Measurements from ENCODE around the gene ASCC2.
"Not testable (repeated sequence)": the region's sequence is repeated elsewhere in the genome, so short reads cannot be mapped to it uniquely, and the experiment has no call there.

ASCC2 gene

GRCh38 chr22:29762263-29762662 lies 75.8 kb downstream of the ASCC2 start:
- DNase-seq (ENCODE audit: low read depth, low spot score) = no peak
- no peak overlapping the region for H3K27ac ChIP-seq

- no peak overlapping the region for H3K27ac ChIP-seq
- no peak for DNase-seq (ENCODE audit: low read depth, low spot score)
Measured at GRCh38 chr22:29758959-29759358, 79.1 kb downstream of the ASCC2 start.

GRCh38 chr22:29758068-29758622 lies 79.9 kb downstream of the ASCC2 start:
- no peak overlapping the region for H3K27ac ChIP-seq
- DNase-seq (ENCODE audit: low read depth, low spot score) = no peak

DNA sequence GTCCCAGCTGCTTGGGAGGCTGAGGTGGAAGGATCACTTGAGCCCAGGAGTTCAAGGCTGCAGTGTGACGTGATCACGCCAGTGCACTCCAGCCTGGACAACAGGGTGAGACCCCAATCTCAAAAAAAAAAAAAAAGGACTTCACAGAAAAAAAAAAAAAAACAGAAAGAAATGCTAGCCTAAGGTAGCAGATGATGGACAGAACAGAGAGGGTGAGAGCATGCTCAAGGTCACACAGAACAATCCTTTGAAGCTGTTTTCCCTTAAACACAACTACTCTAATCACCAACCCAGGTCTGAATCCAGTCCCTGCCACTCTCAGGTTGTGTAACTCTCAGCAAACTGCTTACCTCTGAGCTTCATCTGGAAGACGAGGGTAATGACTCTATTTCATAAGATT lies 81.0 kb downstream of the ASCC2 start:
- DNase-seq (ENCODE audit: low read depth, low spot score) = no peak
- H3K27ac ChIP-seq = no peak overlapping the region

GRCh38 chr22:29756341-29756740 lies 81.7 kb downstream of the ASCC2 start:
- DNase-seq (ENCODE audit: low read depth, low spot score) = no peak
- H3K27ac ChIP-seq = no peak overlapping the region

DNA sequence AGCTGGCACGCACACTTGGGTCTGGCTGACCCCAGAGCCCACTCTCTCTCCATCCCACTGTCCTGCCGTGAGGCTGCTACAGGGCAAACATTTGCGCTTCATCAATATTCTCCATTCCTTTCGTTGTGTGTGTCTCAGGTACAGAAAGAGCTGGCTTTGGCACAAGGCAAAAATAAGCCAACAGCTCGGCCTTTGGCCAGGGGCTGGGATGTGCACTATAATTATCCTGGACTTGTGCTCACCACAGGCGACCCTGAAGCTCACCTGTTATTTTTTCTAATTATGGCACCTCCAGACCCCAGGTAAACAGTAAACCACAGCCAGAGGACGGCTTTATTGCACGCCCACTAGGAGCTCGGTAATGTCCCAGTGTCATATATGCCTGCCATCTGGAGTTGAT lies 82.2 kb downstream of the ASCC2 start:
- no peak overlapping the region for H3K27ac ChIP-seq
- no peak for DNase-seq (ENCODE audit: low read depth, low spot score)

DNA sequence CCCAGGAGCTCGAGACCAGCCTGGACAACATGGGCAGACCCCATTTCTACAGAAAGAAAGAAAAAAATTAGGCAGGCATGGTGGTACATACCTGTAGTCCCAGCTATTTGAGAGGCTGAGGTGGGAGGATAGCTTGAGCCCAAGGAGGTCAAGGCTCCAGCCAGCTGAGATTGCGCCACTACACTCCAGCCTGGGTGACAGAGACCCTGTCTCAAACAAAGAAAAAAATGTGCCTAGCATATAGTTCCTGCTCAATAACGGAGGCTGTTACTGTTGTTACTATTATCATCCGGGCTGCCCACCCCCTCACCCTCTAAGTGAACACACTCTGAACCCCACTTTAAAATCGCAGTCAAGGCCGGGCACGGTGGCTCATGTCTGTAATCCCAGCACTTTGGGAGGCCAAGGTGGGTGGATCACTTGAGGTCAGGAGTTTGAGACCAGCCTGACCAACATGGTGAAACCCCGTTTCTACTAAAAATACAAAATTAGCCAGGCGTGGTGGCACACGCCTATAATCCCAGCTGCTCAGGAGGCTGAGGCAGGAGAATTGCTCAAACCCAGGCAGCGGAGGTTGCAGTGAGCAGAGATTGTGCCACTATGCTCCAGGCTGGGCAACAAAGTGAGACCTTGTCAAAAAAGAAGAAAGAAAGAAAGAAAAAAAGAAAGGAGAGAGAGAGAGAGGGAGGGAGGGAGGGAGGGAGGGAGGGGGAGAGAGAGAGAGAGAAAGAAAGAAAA lies 83.2 kb downstream of the ASCC2 start:
- DNase-seq (ENCODE audit: low read depth, low spot score) = not testable (repeated sequence)

DNA sequence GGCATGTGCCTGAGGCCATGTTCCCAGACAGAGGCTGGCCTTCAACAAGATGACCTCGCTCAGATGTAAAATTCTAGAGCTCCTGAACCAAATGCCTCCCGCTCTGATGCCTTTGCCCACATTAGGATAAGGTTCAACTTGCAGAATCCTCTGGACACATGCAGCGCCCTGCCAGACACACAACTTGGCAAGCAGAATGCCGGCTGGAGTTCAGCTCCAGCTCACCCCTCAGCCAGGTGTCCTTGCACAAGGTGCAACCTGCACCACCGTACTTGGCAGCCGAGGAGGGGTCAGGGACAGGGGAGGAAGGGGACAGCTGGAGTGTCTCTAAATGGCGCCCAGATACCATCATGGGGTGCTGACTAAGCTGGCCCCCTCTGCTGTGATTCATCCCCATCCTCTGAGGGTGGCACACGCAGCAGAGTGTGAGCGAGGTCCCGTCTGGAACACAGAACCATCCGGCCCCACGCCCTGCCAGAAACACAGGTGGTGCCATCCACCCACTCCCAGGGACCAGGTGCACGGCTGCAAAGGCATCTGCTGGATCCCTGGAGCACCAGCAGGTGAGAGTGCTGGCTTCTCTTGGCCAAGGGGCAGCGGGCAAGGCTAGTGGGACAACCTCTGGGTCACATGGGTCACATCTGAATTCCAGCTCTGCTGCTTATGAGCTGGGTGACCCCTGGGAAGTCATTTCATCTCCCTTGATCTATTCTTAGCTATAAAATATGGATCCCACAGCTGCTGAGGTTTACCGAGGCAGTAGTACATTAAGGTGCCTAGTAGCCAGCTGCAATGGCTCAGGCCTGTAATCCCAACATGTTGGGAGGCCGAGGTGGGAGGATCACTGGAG lies 84.0 kb downstream of the ASCC2 start:
- no peak overlapping the region for H3K27ac ChIP-seq
- DNase-seq (ENCODE audit: low read depth, low spot score) = no peak

More for the DNA sequence above, 83.2 kb downstream of the ASCC2 start:
- not testable (repeated sequence) for H3K27ac ChIP-seq

GRCh38 chr22:29751669-29752068 lies 86.4 kb downstream of the ASCC2 start:
- H3K27ac ChIP-seq = no peak overlapping the region
- DNase-seq (ENCODE audit: low read depth, low spot score) = no peak

DNA sequence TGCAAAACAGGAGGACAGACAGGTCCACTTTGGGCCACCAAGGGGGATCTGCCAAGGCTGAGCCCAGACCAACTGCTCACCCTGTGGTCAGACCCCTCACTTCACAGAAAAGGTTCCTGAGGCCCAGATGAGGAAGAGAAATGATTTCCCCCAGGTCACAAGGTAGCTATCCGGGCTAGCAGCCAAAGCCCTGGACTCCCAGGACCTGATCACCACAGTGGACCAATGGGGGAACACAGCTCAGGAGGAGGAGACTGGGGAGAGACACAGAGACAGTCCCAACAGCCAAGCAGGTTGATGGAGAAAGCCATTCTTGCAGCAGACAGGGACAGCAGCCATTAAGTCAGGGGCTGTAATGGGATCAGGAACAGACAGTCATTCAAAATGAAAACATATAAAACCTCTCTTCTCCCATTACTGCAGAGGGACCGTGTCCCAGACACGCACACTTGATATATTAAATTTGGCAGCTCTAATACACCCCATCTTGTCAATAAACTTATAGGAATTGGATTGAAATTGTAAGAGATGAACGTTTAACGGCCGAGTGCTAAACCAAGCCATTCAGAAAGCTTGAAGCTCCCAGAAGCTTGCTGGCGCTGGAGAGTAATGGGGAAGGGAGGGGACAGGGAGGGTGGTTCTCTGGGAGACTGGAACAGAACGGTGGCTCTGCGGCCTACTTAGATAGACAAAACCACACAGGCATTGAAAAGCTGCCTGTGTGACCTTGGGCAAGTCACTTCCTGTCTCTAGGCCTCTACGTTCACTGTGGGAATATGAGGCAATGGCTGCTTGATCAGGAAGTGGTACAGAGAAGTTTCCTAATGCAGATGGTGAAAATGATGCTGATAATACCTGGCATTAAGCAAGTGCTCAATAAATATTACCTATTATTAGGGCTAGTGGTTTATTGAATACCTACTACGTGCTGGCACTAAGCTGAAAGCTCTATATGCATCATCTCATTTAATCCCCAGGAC lies 87.2 kb downstream of the ASCC2 start:
- no peak for DNase-seq (ENCODE audit: low read depth, low spot score)
- H3K27ac ChIP-seq = no peak overlapping the region

- H3K27ac ChIP-seq = no peak overlapping the region
- DNase-seq (ENCODE audit: low read depth, low spot score) = no peak
Measured at GRCh38 chr22:29750029-29750428, 88.0 kb downstream of the ASCC2 start.

GRCh38 chr22:29748248-29748893 lies 89.7 kb downstream of the ASCC2 start:
- no peak for DNase-seq (ENCODE audit: low read depth, low spot score)
- no peak overlapping the region for H3K27ac ChIP-seq

DNA sequence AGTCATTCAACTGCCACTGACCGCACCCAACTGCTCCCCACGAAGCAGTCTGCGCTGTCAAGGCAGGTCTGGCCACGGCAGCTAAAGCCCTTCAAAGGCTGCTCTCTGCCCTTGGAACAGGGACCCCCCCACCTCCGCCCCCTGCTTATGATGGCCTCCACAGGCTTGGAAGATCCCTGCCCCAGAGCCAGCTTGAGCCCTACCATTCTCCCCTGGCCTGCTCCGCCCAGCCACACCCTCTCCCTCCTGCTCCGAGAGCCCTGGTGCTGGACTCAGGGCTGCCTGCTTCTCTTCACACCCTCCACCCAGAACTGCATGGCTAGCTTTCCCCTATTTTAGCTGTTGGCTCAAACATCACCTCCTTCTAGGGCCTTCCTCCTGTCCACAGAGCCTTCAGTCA lies 90.2 kb downstream of the ASCC2 start:
- no peak overlapping the region for H3K27ac ChIP-seq
- no peak for DNase-seq (ENCODE audit: low read depth, low spot score)

DNA sequence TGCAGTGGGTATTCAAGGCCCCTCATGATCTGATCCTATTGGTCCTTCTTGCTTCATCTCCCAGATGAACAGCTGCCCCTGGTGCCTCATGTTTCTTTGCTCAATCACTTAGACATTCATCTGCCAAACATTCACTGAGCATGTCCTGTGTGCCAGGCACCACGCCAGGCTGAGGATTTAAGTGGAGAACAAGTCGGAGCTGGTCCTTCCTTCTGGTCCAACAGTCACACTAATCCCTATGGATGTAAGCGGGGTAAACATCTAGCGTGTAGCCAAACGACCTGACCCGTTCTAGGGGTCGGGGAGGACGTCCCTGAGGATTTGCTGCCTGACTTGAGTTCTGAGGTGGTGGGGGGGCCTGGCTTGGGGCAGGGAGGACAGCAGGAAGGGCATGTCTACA lies 93.2 kb downstream of the ASCC2 start:
- DNase-seq (ENCODE audit: low read depth, low spot score) = peak; percentile 91
- H3K27ac ChIP-seq = peak overlapping the region; percentile 24

DNA sequence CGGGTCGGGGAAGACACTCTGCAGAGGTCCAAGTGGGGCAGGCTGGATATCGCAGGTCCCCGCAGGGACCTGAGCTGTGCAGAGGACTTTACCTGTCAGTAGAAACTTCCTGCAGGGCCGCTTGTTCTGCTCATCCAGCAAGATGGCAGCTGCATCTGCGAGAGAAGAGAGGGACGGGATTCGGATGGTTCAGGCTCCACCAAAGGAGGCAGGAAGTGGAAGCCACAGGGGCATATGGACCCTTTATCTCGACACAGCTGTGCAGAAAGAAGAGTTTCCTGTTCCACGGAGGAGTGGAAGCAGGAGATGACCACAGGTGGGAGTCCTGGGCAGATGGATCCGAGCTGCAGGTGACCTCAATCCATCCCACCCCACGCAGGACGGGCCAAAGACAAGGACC lies 95.7 kb downstream of the ASCC2 start:
- no peak overlapping the region for H3K27ac ChIP-seq
- DNase-seq (ENCODE audit: low read depth, low spot score) = no peak

- no peak for DNase-seq (ENCODE audit: low read depth, low spot score)
- H3K27ac ChIP-seq = no peak overlapping the region
Measured at GRCh38 chr22:29741926-29742325, 96.1 kb downstream of the ASCC2 start.

- no peak for DNase-seq (ENCODE audit: low read depth, low spot score)
- H3K27ac ChIP-seq = no peak overlapping the region
Measured at GRCh38 chr22:29740216-29740615, 97.9 kb downstream of the ASCC2 start.

DNA sequence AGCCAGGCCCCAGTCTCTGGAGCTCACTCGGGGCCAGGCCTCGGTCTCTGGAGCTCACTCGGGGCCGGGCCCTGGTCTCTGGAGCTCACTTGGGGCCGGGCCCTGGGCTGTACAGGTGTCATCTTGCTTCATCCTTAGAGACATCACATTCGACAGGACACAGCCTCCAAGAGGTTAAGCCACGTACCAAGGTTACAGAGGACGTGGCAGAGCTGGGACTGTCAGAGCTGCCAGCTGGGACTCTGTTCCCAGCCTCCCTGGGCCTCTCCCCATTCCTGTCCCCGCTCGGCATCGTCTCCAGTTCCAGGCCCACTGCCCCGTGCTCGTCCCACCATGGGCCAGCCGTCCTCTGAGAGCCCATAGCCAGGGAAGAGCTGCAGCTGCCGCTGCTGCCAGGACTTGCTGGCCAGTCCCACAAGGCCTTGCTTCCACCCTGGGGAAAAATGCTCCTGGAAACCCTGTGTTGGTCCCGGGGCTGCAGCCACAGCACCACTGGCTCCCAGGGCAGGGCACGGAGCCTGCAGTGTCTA lies 98.7 kb downstream of the ASCC2 start:
- no peak overlapping the region for H3K27ac ChIP-seq

More for the DNA sequence above, 98.7 kb downstream of the ASCC2 start:
- no peak for DNase-seq (ENCODE audit: low read depth, low spot score)
